RWPE1 (cell line): ENCODE results near the gene RNASEH2A.

Experiments used
- CTCF ChIA-PET: fragments of 350-600 bp; sonication (Branson Sonifier 250); formaldehyde crosslinking; extraction: SDS; loops from one replicate; lab custom pipeline; 2021; lab: Yijun Ruan, JAX
- POLR2A ChIA-PET: fragments of 400-600 bp; formaldehyde crosslinking; extraction: SDS; loops from one replicate; lab custom pipeline; 2020; ENCODE audit warnings: antibody characterized with exemption; ENCODE audit not compliant: low non-redundant PET; lab: Yijun Ruan, JAX
- DNase-seq: peaks from one replicate; pipeline ENCODE4 v3.0.0; 2012; ENCODE audit warnings: low spot score
- H3K27ac ChIP-seq: fragments of 450-650 bp; 2 replicates; pipeline ENCODE4 v1.5.1; 2017
- TF ChIP-seq, protein P1 (sequence below): fragments of 450-650 bp; conservative IDR thresholded peaks from 2 replicates; pipeline ENCODE4 v1.5.1; 2017; ENCODE audit warnings: low read depth, mild to moderate bottlenecking

Gene RNASEH2A

DNA sequence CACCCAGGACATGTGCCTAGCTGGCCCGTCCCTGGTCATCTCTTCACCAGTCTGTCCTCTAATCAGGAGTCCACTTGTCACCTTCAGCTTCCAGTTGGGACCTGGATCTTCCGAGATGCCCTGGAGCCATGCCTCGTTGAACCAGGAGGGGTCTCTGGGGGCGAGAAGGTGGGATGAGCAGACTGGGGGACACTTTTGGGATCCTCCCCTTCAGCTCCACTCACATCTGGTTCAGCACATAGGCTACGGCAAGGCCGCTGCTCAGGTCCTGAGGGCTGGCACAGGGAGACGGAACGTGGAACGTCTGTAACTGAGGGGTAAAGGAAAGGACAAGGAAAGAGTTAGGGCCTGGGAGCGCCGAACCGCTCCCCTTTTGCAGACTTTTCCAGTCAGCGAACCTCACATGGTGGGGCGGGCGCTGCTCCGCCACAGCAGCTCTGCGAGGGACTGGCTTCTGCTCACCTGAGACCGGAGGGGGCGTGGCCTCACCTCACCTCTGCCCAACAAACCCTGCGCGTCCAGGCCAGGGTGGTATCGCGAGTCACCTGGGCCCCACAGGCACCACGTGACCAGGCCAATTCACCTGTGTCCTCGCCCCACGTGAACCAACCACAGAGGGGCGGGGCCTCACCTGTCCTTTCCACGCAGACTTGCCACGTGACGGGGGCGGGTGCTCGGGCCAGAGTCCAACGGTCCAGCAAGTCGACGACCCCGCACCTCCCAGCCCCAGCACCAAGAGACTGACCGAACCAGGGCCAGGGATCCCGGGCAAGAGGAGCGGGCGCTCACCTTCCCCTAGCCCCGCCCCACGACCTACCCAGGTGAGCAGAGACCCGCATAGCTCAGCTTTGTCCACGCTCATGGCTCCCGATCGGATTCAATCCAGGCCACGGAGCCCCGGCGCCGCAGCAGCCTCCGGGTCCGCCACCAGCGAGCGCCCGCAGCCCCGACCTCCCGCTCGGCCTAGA is 31.5 kb upstream of the RNASEH2A start, which contains the start of gene HOOK2:
TSS of gene HOOK2 (minus strand) at position 965 of the 968 bp plus-strand sequence. CDS start at position 862, 103 bp downstream.
- peak within 1 kb of the TSS; percentile 99 for H3K27ac ChIP-seq
- TF ChIP-seq, protein P1, sequence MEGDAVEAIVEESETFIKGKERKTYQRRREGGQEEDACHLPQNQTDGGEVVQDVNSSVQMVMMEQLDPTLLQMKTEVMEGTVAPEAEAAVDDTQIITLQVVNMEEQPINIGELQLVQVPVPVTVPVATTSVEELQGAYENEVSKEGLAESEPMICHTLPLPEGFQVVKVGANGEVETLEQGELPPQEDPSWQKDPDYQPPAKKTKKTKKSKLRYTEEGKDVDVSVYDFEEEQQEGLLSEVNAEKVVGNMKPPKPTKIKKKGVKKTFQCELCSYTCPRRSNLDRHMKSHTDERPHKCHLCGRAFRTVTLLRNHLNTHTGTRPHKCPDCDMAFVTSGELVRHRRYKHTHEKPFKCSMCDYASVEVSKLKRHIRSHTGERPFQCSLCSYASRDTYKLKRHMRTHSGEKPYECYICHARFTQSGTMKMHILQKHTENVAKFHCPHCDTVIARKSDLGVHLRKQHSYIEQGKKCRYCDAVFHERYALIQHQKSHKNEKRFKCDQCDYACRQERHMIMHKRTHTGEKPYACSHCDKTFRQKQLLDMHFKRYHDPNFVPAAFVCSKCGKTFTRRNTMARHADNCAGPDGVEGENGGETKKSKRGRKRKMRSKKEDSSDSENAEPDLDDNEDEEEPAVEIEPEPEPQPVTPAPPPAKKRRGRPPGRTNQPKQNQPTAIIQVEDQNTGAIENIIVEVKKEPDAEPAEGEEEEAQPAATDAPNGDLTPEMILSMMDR: no peak
- DNase-seq: peak; percentile 90
- POLR2A ChIA-PET: interaction anchor here (1.0 to 4.3 kb wide), 3 partner anchors 15 to 17 kb away, joined by 4 to 120 read pairs (median 7); partner anchors contain the start of gene JUNB
- CTCF ChIA-PET: interaction anchor here (1.0 to 1.9 kb wide), 4 partner anchors 14 to 73 kb away, joined by 4 to 10 read pairs (median 6); no protein-coding TSS in a partner anchor

DNA sequence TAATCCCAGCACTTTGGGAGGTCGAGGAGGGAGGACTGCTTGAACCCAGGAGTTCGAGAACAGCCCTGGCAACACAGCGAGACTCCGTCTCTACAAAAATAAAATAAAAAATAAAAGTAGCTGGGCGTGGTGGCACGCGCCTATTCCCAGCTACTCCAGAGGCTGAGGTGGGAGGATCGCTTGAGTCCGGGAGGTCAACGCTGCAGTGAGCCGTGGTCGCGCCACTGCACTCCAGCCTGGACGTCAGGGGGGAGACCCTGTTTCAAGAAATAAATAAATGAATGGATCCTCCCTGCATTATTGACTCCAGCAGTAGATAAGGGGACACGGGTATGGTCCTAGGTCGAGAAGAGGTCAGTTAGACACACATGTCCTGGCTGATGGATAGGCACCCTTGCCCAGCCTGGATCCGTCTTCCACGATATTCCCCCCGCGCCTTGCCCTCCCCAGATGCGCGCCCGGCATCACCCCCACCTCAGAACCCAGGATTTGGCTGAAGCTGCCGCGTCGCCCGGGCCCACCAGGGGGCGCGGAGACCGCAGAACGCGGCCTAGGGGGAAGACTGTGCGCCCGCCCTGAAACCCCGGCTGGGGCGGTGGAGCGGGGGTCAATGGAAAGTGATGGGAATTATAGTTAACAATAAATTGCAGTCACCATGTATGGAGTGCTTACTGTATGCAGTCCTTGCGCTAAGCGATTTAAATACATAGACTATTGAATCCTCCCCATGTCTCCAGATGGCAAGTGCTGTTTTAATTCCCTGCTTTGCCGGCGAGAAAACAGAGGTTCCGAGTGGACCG is 29.0 kb upstream of the RNASEH2A start:
- TF ChIP-seq, protein P1: peak; percentile 96
- DNase-seq: peak; percentile 73
- ChIA-PET CTCF (interaction anchor here (0.5 to 3.3 kb wide), 14 partner anchors 8 to 1643 kb away, joined by 3 to 40 read pairs (median 5); partner anchors contain the start of genes GCDH, JUNB and RNASEH2A), POLR2A (interaction anchor here (2.3 to 4.3 kb wide), 2 partner anchors 14 to 19 kb away, joined by 8 to 120 read pairs; partner anchors contain the start of gene JUNB)
- H3K27ac ChIP-seq: peak overlapping the region; percentile 99

DNA sequence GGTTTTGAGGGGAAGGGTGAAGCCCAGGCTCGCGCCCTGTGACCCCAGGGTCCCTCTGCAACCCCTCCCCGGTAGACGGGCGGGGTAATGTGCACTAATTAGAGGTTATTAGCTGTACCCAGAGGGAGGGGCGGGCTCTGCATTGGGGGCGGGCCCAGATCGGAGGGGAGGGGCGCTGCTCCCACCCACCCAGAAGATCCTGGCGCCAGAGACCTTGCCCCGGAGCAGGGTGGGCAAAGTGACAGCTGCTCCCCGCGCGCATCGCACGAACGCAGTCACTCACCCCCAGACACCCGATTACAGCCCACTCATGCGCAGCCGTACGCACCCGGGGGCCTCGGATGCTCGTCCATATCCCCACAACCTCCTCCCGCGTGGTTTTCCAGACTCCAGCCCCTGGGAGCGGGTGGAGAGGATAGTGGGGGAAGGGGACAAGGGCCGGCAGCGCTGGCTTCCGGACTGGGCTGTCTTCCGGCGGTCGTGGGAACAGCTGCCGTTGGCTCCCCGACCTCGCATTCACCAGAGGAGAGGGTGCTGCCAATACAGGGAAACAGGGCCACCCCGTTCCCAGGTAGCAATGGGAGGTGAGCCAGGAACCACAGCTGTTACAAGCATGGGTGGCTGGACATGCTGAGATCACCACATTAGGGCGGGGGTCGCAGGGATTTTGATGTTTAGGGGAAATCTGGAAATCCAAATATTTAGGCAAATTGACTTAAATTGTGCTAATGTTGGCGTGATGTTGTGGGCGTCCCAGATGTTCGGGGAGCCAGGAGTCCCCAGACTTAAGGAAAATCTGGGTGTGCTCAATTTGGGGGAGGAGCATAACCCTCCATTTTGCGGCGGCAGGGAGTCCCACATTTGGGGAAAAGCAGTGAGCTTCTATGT is 28.1 kb upstream of the RNASEH2A start:
- peak overlapping the region; percentile 99 for H3K27ac ChIP-seq
- POLR2A ChIA-PET: interaction anchor here (2.3 to 4.3 kb wide), 2 partner anchors 13 to 18 kb away, joined by 8 to 120 read pairs; partner anchors contain the start of gene JUNB

DNA sequence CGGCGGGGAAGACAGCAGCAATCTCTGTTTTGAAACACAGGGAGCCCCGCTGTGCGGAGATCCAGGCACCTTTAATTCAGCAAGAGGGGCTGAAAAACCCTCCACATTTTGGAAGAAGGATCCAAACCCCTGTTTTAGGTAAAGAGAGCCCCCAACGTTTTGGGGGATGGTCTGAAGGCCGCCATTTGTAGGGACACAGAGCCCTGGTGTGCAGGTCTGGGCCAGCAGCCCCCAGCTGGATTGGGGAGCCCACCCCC is 27.6 kb upstream of the RNASEH2A start:
- POLR2A ChIA-PET: interaction anchor here (2.3 to 4.3 kb wide), 2 partner anchors 13 to 17 kb away, joined by 8 to 120 read pairs; partner anchors contain the start of gene JUNB
- TF ChIP-seq, protein P1: no peak
- H3K27ac ChIP-seq: peak overlapping the region; percentile 99
- CTCF ChIA-PET: interaction anchor here (0.8 to 3.3 kb wide), 4 partner anchors 10 to 55 kb away, joined by 3 to 40 read pairs (median 10); partner anchors contain the start of genes JUNB and RTBDN
- no peak for DNase-seq

More for the DNA sequence above, 28.1 kb upstream of the RNASEH2A start:
- CTCF ChIA-PET: interaction anchor here (0.6 to 3.3 kb wide), 11 partner anchors 8 to 113 kb away, joined by 3 to 40 read pairs (median 5); partner anchors contain the start of genes GCDH, JUNB, RNASEH2A and RTBDN
- TF ChIP-seq, protein P1: no peak
- DNase-seq: peak; percentile 58

DNA sequence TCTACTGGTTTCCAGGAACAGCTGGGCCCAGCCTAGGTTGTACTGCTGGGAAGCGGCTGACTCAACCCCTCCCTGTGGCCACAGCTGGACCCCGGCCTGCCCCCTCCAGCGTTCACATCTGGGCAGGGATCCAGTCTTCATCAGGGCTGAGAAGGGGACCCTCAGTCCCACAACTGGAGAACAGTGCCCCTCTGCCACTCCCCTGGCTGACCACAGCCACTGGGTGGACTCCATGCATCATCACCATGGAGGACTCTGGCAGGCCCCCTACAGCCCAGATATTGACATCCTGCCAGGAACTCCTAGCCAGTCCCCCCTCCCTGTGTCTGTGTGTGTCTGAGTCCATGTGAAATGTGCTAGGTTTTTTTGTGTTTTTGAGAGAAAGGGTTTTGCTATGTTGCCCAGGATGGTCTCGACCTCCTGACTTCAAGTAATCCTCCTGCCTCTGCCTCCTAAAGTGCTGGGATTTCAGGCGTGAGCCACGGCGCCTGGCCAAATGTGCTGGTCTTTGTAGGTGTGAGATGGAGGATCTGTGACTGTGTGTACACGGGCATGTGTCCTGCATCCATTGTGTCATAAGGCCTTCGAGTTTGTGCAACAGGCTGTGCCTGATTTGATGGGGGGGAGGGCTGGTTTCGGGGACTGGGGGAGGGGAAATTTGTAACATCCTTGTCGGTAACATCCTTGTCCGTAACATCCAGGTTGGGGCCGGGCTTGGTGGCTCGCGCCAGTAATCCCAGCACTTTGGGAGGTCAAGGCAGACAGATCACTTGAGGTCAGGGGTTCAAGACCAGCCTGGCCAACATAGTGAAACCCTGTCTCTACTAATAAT is 27.0 kb upstream of the RNASEH2A start:
- TF ChIP-seq, protein P1: no peak
- ChIA-PET CTCF (interaction anchor here (0.8 to 2.5 kb wide), 2 partner anchors 9 to 55 kb away, joined by 3 to 11 read pairs; partner anchors contain the start of gene RTBDN), POLR2A (interaction anchor here (4.3 kb wide), 1 partner anchor 12 kb away, joined by 120 read pairs; the partner anchor contains the start of gene JUNB)
- peak overlapping the region; percentile 99 for H3K27ac ChIP-seq
- no peak for DNase-seq
